MCF 10A (cell line): ENCODE data around the gene COMP. TPM values are rescaled to one million over a fixed set of nuclear protein-coding genes. Genes with fewer than 3 reads are reported as not detected.

ENCODE experiments used
- BruUV-seq: library from RNA; stranded (reverse); fragments of 400-500 nt; replicated peaks from 2 replicates; lab custom pipeline; 2021; lab: Mats Ljungman, UMichigan
- CTCF ChIA-PET: fragments of 300-600 bp; sonication (Branson Sonifier 250); formaldehyde crosslinking; extraction: SDS; loops from one replicate; lab custom pipeline; 2021; ENCODE audit warnings: antibody characterized with exemption, inconsistent platforms; lab: Yijun Ruan, JAX
- POLR2A ChIA-PET: fragments of 300-600, 350-650 bp; sonication (Branson Sonifier 250); formaldehyde crosslinking; extraction: SDS; loops from one replicate; lab custom pipeline; 2020; ENCODE audit warnings: antibody characterized with exemption, inconsistent platforms; lab: Yijun Ruan, JAX
- DNase-seq: peaks from one replicate; pipeline ENCODE4 v3.0.0-alpha.2; 2018; ENCODE audit not compliant: unreplicated experiment
- H3K27ac Mint-ChIP-seq: one replicate; pipeline ENCODE4 v1.8.0; 2022; ENCODE audit warnings: mild to moderate bottlenecking, low read depth, mixed read lengths; ENCODE audit not compliant: unreplicated experiment
- H3K27me3 Mint-ChIP-seq: one replicate; pipeline ENCODE4 v1.8.0; 2022; ENCODE audit warnings: mixed read lengths; ENCODE audit not compliant: insufficient read depth, unreplicated experiment
- H3K36me3 Mint-ChIP-seq: one replicate; pipeline ENCODE4 v1.8.0; 2022; ENCODE audit warnings: mild to moderate bottlenecking, moderate library complexity, mixed read lengths; ENCODE audit not compliant: insufficient read depth, unreplicated experiment
- H3K4me1 Mint-ChIP-seq: one replicate; pipeline ENCODE4 v1.8.0; 2022; ENCODE audit warnings: mixed read lengths; ENCODE audit not compliant: insufficient read depth, unreplicated experiment
- H3K4me3 Mint-ChIP-seq: one replicate; pipeline ENCODE4 v1.8.0; 2022; ENCODE audit warnings: mild to moderate bottlenecking, moderate library complexity, mixed read lengths; ENCODE audit not compliant: unreplicated experiment
- H3K9me3 Mint-ChIP-seq: one replicate; pipeline ENCODE4 v1.8.0; 2022; ENCODE audit warnings: mixed read lengths; ENCODE audit not compliant: unreplicated experiment
- intact Hi-C: fragments of 100-400 bp; cut with micrococcal nuclease; formaldehyde crosslinking; loops from 2 replicates; pipeline ENCODE4 v1.14.1; 2022
- total RNA-seq: library from RNA; stranded (reverse); gene quantifications from 2 replicates; pipeline ENCODE4 v1.2.3, GENCODE V29; 2022
- TF ChIP-seq, protein P1 (sequence below): fragments of 200-600 bp; IDR thresholded peaks from one replicate; pipeline ENCODE4 v1.8.0; 2022; ENCODE audit warnings: antibody characterized with exemption, mild to moderate bottlenecking; ENCODE audit not compliant: unreplicated experiment

COMP gene
- total RNA-seq, 1 experiment from 2014 or later = not detected

DNA sequence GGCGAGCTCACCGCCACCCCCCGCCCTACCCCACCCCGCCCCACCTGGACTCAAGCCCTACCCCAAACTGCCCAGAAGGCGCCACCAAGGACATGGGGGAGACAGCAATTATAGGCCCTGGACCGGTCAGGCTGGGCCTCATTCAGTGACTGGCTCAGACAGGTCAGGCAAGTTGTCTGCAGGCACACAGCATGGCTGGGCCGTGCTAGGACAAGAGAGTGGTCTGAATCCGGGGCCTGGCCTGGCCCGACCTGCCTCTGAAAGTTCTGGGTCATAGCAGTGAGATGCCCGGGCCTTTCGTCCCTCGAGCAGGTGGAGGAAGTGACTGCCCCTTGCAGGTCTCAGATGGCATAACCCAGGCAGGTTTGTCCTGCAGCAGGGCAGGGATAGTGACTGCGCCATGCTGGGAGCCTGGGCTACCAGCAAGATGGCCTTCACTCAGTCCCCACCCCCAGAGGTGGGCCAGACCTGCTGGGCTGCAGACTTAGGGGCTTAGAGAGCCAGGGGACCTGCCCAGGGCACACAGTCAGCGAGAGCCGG, 21.0 kb downstream of the COMP start:
- Mint-ChIP-seq H3K9me3 (no peaks in the 10 kb centered on the region), H3K36me3 (peaks cover 5% of the 10 kb centered on the region), H3K4me1 (peaks cover 39% of the 10 kb centered on the region), H3K27ac (peak overlapping the region; percentile 20), H3K4me3 (no peak overlapping the region), H3K27me3 (no peaks in the 10 kb centered on the region)
- ChIA-PET POLR2A (interaction anchor here (0.5 to 1.0 kb wide), 3 partner anchors 65 to 149 kb away, joined by 3 to 4 read pairs (median 3); partner anchors contain the start of genes COPE and DDX49), CTCF (interaction anchor here (0.5 to 0.9 kb wide), 2 partner anchors 68 to 281 kb away, joined by 4 read pairs; no protein-coding TSS in a partner anchor)
- no TSS peak for BruUV-seq
- DNase-seq = no peak
- intact Hi-C loops = loop anchor here (5.0 kb wide), 1 partner anchor 62 kb away; the partner anchor contains the start of gene UPF1
- TF ChIP-seq, protein P1, sequence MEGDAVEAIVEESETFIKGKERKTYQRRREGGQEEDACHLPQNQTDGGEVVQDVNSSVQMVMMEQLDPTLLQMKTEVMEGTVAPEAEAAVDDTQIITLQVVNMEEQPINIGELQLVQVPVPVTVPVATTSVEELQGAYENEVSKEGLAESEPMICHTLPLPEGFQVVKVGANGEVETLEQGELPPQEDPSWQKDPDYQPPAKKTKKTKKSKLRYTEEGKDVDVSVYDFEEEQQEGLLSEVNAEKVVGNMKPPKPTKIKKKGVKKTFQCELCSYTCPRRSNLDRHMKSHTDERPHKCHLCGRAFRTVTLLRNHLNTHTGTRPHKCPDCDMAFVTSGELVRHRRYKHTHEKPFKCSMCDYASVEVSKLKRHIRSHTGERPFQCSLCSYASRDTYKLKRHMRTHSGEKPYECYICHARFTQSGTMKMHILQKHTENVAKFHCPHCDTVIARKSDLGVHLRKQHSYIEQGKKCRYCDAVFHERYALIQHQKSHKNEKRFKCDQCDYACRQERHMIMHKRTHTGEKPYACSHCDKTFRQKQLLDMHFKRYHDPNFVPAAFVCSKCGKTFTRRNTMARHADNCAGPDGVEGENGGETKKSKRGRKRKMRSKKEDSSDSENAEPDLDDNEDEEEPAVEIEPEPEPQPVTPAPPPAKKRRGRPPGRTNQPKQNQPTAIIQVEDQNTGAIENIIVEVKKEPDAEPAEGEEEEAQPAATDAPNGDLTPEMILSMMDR = no peak

DNA sequence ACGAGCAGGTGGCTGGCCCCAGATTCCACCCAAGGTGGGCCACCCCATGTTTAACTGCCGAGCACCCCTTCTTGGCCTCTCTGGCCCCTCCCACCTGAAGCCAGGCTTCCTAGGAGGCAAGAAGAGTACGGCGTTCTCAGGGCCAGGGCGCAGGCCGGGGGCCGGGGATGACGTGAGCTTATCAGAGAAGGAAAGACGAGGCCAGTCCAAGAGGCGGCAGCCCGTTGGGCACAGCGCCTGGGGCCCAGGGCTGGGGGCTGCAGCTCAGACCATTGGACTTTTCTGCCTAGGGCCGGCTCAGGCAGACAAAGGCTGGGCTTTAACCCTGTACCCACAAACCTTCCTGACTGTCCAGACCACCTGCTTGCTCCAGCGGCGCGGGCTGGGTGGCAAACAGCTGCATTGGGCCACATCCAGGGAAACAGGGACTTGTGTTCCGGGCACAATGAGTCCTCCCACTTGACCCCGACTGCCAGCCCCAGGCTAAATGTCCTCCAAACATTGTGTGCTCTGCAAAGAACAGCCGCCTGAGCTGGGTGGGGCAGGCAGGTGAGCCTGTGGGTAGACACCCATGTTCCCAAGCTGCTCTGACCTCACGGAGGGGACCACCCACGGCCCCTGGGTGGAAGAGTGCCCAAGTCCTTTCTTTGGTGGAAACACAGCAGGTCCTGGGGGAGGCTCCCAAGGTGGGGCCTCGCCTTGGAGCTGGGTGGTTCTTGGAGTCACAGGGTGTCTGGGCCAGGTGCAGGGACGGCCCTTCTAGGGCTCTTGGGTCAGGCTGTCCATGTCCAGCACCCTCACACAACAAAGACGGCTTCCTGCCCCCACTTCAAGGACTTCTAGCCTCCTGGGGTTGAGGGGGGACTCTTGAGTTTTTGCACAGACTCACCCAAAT, 21.9 kb downstream of the COMP start:
- Mint-ChIP-seq H3K4me1 (peaks cover 47% of the 10 kb centered on the region), H3K36me3 (peaks cover 5% of the 10 kb centered on the region), H3K27ac (no peak overlapping the region), H3K27me3 (no peaks in the 10 kb centered on the region), H3K9me3 (no peaks in the 10 kb centered on the region), H3K4me3 (no peak overlapping the region)
- POLR2A ChIA-PET = interaction anchor here (0.5 to 1.0 kb wide), 3 partner anchors 66 to 150 kb away, joined by 3 to 4 read pairs (median 3); partner anchors contain the start of genes COPE and DDX49
- CTCF ChIA-PET = interaction anchor here (0.5 to 1.0 kb wide), 3 partner anchors 69 to 282 kb away, joined by 4 read pairs; no protein-coding TSS in a partner anchor
- intact Hi-C loops = no loop called here
- TF ChIP-seq, protein P1 = no peak
- DNase-seq = peak; percentile 61
- BruUV-seq = no TSS peak

DNA sequence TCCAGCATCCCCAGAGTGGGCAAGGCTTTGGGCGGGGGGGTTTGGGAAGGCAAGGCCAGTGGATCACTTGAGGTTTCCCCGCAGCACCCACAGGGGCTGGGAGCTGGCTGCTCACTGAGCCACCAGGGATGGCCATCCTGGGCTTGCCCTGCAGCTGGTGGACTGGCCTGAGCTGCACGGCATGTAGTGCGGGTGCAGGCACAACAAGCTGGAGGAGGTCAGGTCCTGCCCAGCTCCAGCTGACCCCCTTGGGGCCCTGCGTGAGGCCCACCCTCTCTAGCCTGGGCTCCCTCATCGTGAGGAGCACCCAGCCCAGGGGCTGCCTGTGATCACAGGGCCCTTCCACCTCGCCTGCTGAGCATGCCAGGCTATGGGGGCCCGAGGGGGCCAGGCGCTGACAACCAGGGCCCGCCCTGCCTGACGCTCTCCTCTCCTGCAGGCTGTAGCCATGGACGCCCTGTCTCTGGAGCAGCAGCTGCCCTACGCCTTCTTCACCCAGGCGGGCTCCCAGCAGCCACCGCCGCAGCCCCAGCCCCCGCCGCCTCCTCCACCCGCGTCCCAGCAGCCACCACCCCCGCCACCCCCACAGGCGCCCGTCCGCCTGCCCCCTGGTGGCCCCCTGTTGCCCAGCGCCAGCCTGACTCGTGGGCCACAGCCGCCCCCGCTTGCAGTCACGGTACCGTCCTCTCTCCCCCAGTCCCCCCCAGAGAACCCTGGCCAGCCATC, 22.9 kb downstream of the COMP start:
- CTCF ChIA-PET = interaction anchor here (0.6 kb wide), 1 partner anchor 69 kb away, joined by 3 read pairs; no protein-coding TSS in a partner anchor

More for the DNA sequence above, 22.9 kb downstream of the COMP start:
- intact Hi-C loops = no loop called here
- TF ChIP-seq, protein P1 = no peak
- H3K36me3 Mint-ChIP-seq = peaks cover 9% of the 10 kb centered on the region
- DNase-seq = no peak
- H3K27ac Mint-ChIP-seq = no peak overlapping the region
- no peaks in the 10 kb centered on the region for H3K27me3 Mint-ChIP-seq
- POLR2A ChIA-PET = interaction anchor here (1.0 kb wide), 1 partner anchor 11 kb away, joined by 3 read pairs; no protein-coding TSS in a partner anchor
- H3K9me3 Mint-ChIP-seq = no peaks in the 10 kb centered on the region
- H3K4me1 Mint-ChIP-seq = peaks cover 55% of the 10 kb centered on the region
- no TSS peak for BruUV-seq
- no peak overlapping the region for H3K4me3 Mint-ChIP-seq
